GM19099 (cell line): ENCODE results near the gene HECTD4.

Source experiments
- POLR2A ChIP-seq: IDR thresholded peaks from 3 replicates; pipeline ENCODE4 v1.6.1; 2011; ENCODE audit warnings: low read depth; ENCODE audit not compliant: insufficient read length; ENCODE audit errors: extremely low read depth

The HECTD4 gene

GRCh38 chr12:112164011-112164660, 218.1 kb downstream of the HECTD4 start:
- TF ChIP-seq POLR2A = no peak

- TF ChIP-seq POLR2A = no peak
Observed at GRCh38 chr12:112163471-112163991, 218.7 kb downstream of the HECTD4 start.

GRCh38 chr12:112163056-112163455, 219.2 kb downstream of the HECTD4 start:
- no peak for TF ChIP-seq POLR2A

GRCh38 chr12:112162241-112162790, 219.9 kb downstream of the HECTD4 start:
- TF ChIP-seq POLR2A = no peak

GRCh38 chr12:112161711-112162110, 220.5 kb downstream of the HECTD4 start:
- no peak for TF ChIP-seq POLR2A

GRCh38 chr12:112160611-112161010, 221.6 kb downstream of the HECTD4 start:
- no peak for TF ChIP-seq POLR2A

GRCh38 chr12:112159146-112159541, 223.1 kb downstream of the HECTD4 start:
- no peak for TF ChIP-seq POLR2A

GRCh38 chr12:112153893-112154219, 228.4 kb downstream of the HECTD4 start:
- TF ChIP-seq POLR2A = no peak

GRCh38 chr12:112153181-112153892, 228.9 kb downstream of the HECTD4 start:
- TF ChIP-seq POLR2A = no peak

GRCh38 chr12:112151766-112152541, 230.3 kb downstream of the HECTD4 start:
- TF ChIP-seq POLR2A = no peak

GRCh38 chr12:112149596-112149995, 232.6 kb downstream of the HECTD4 start:
- TF ChIP-seq POLR2A = no peak

- TF ChIP-seq POLR2A = no peak
Observed at GRCh38 chr12:112148031-112148513, 234.2 kb downstream of the HECTD4 start.

GRCh38 chr12:112146123-112146522, 236.1 kb downstream of the HECTD4 start:
- TF ChIP-seq POLR2A = no peak

GRCh38 chr12:112140728-112141127, 241.5 kb downstream of the HECTD4 start:
- no peak for TF ChIP-seq POLR2A

- no peak for TF ChIP-seq POLR2A
Observed at GRCh38 chr12:112134731-112135130, 247.5 kb downstream of the HECTD4 start.
